Naive thymus-derived CD4-positive, alpha-beta T cell (primary cell): ENCODE data around the gene EMILIN2. TPM values are rescaled to one million over a fixed set of nuclear protein-coding genes. Genes with fewer than 3 reads are reported as not detected.

ENCODE experiments used
- ATAC-seq: fragments of 150-1000 bp; cut with Tn5 transposase; 2 replicates; pipeline ENCODE4 v1.10.0; 2021; ENCODE audit warnings: mild to moderate bottlenecking, moderate library complexity
- CTCF ChIA-PET: fragments of 350-600 bp; sonication (Branson Sonifier 250); formaldehyde crosslinking; loops from one replicate; lab custom pipeline; 2021; ENCODE audit warnings: antibody characterized with exemption; lab: Charles Lee
- POLR2A ChIA-PET: fragments of 350-600 bp; sonication (Branson Sonifier 250); formaldehyde crosslinking; loops from one replicate; lab custom pipeline; 2021; ENCODE audit warnings: antibody characterized with exemption, inconsistent platforms; lab: Charles Lee
- DNase-seq, 9 donors: peaks; one replicate each; pipeline versions ENCODE4 v3.0.0 to v3.0.0-alpha.2; 2020 to 2022; ENCODE audit warnings: mixed read lengths in 1 of 9
- H3K27ac ChIP-seq: one replicate; pipeline ENCODE4 v1.7.0; 2013; ENCODE audit warnings: mild to moderate bottlenecking, low read depth, low read length, moderate library complexity
- H3K27me3 ChIP-seq, 2 donors: one replicate each; pipeline ENCODE4 v1.7.0; 2013; ENCODE audit warnings: low read length in 2 of 2, mild to moderate bottlenecking in 2 of 2, moderate library complexity in 2 of 2; ENCODE audit not compliant: control insufficient read depth in 2 of 2, insufficient read depth in 2 of 2
- H3K36me3 ChIP-seq, 3 experiments: 1 replicate in 2 of 3; 2 replicates in 1 of 3; pipeline ENCODE4 v1.7.0; 2013; ENCODE audit warnings: low read length in 3 of 3, mild to moderate bottlenecking in 3 of 3, moderate library complexity in 1 of 3; ENCODE audit not compliant: insufficient read depth in 3 of 3, control insufficient read depth in 2 of 3
- H3K4me1 ChIP-seq, 2 donors: one replicate each; pipeline ENCODE4 v1.7.0; 2013; ENCODE audit warnings: low read length in 2 of 2, mild to moderate bottlenecking in 2 of 2, moderate library complexity in 1 of 2; ENCODE audit not compliant: control insufficient read depth in 2 of 2, insufficient read depth in 2 of 2
- H3K4me3 ChIP-seq: 2 replicates; pipeline ENCODE4 v1.7.0; 2013; ENCODE audit warnings: mild to moderate bottlenecking, low read length
- H3K9me3 ChIP-seq, 3 experiments: 1 replicate in 2 of 3; 2 replicates in 1 of 3; pipeline ENCODE4 v1.7.0; 2013; ENCODE audit warnings: low read length in 3 of 3; ENCODE audit not compliant: control insufficient read depth in 2 of 3
- H3K27ac Mint-ChIP-seq, 9 donors: one replicate each; pipeline ENCODE4 v1.8.0; 2020 to 2022; ENCODE audit warnings: mixed read lengths in 9 of 9, mild to moderate bottlenecking in 8 of 9, moderate library complexity in 5 of 9, inconsistent platforms in 2 of 9
- H3K27me3 Mint-ChIP-seq, 5 donors: one replicate each; pipeline ENCODE4 v1.8.0; 2021 to 2022; ENCODE audit warnings: mixed read lengths in 5 of 5, mild to moderate bottlenecking in 1 of 5
- H3K36me3 Mint-ChIP-seq, 5 donors: one replicate each; pipeline ENCODE4 v1.8.0; 2020 to 2022; ENCODE audit warnings: mixed read lengths in 5 of 5, mild to moderate bottlenecking in 3 of 5, inconsistent platforms in 1 of 5
- H3K4me1 Mint-ChIP-seq, 7 donors: one replicate each; pipeline ENCODE4 v1.8.0; 2020 to 2022; ENCODE audit warnings: mixed read lengths in 7 of 7, mild to moderate bottlenecking in 3 of 7, inconsistent platforms in 1 of 7
- H3K4me3 Mint-ChIP-seq, 10 donors: one replicate each; pipeline ENCODE4 v1.8.0; 2020 to 2022; ENCODE audit warnings: mild to moderate bottlenecking in 10 of 10, mixed read lengths in 10 of 10, moderate library complexity in 6 of 10, inconsistent platforms in 2 of 10
- H3K9me3 Mint-ChIP-seq, 11 donors: one replicate each; pipeline ENCODE4 v1.8.0; 2020 to 2022; ENCODE audit warnings: mixed read lengths in 11 of 11, mild to moderate bottlenecking in 4 of 11, inconsistent platforms in 1 of 11, moderate library complexity in 1 of 11
- intact Hi-C, 2 donors: fragments of 100-400 bp; cut with micrococcal nuclease; formaldehyde crosslinking; loops; one replicate each; pipeline ENCODE4 v1.15.1; 2023
- polyA plus RNA-seq, 2 donors: library from polyadenylated mRNA; unstranded; fragments of 300-500 nt; fragmentation: Illumina TruSeq; gene quantifications; one replicate each; pipeline ENCODE4 v1.2.3, GENCODE V29; 2021
- total RNA-seq, 6 experiments: library from RNA in 5 of 6; stranded (reverse) in 5 of 6; gene quantifications; 1 replicate in 5 of 6; 2 replicates in 1 of 6; pipeline ENCODE4 v1.2.3 and lab custom pipeline; 2021 to 2026

EMILIN2 gene
- total and polyA plus RNA-seq, 7 experiments from 2014 or later: 2.9 to 51.1 (median 7.7) TPM

GRCh38 chr18:2908166-2908945, 61.5 kb downstream of the EMILIN2 start:
- H3K27me3 ChIP-seq: no peaks in the 10 kb centered on the region
- H3K27ac ChIP-seq: no peak overlapping the region
- H3K36me3 ChIP-seq: peaks cover 0 to 25% (median 0%) of the 10 kb centered on the region in 3 experiments
- Mint-ChIP-seq H3K36me3 (peaks cover 0 to 11% (median 0%) of the 10 kb centered on the region in 5 donors), H3K27ac (peak overlapping the region; percentile 49 to 90 (median 76)), H3K4me1 (peaks cover 0 to 32% (median 24%) of the 10 kb centered on the region in 7 donors), H3K9me3 (no peaks in the 10 kb centered on the region), H3K27me3 (no peaks in the 10 kb centered on the region), H3K4me3 (peak overlapping the region; percentile 55 to 90 (median 80))
- ATAC-seq (no peak), DNase-seq (no peak)
- CTCF ChIA-PET: interaction anchor here (0.6 to 1.2 kb wide), 3 partner anchors 9 to 63 kb away, joined by 3 read pairs; no protein-coding TSS in a partner anchor
- H3K4me1 ChIP-seq: peaks cover 9 to 11% of the 10 kb centered on the region in 2 donors
- no peaks in the 10 kb centered on the region for H3K9me3 ChIP-seq
- intact Hi-C loops: loop anchor here in 1 of 2 donors (5.0 kb wide), 2 partner anchors 116 to 141 kb away; no protein-coding TSS in a partner anchor
- POLR2A ChIA-PET: interaction anchor here (1.2 to 1.3 kb wide), 2 partner anchors 10 to 51 kb away, joined by 3 to 4 read pairs; no protein-coding TSS in a partner anchor
- H3K4me3 ChIP-seq: no peak overlapping the region

- Mint-ChIP-seq H3K4me3 (peak overlapping the region in 2 of 10 donors; percentile 76), H3K27me3 (no peaks in the 10 kb centered on the region), H3K9me3 (no peaks in the 10 kb centered on the region), H3K27ac (peak overlapping the region in 8 of 9 donors; percentile 26 to 89 (median 73)), H3K4me1 (peaks cover 0 to 32% (median 24%) of the 10 kb centered on the region in 7 donors), H3K36me3 (peaks cover 0 to 12% (median 0%) of the 10 kb centered on the region in 5 donors)
- no peaks in the 10 kb centered on the region for H3K9me3 ChIP-seq
- intact Hi-C loops: loop anchor here in 1 of 2 donors (5.0 kb wide), 2 partner anchors 117 to 142 kb away; no protein-coding TSS in a partner anchor
- no peak for DNase-seq
- ATAC-seq: no peak
- H3K36me3 ChIP-seq: peaks cover 0 to 31% (median 0%) of the 10 kb centered on the region in 3 experiments
- H3K27me3 ChIP-seq: no peaks in the 10 kb centered on the region
- H3K27ac ChIP-seq: no peak overlapping the region
- ChIA-PET CTCF (interaction anchor here (0.6 kb wide), 1 partner anchor 22 kb away, joined by 3 read pairs; no protein-coding TSS in a partner anchor), POLR2A (interaction anchor here (1.2 kb wide), 1 partner anchor 9 kb away, joined by 3 read pairs; no protein-coding TSS in a partner anchor)
- H3K4me3 ChIP-seq: no peak overlapping the region
- peaks cover 9 to 11% of the 10 kb centered on the region in 2 donors for H3K4me1 ChIP-seq
Observed at GRCh38 chr18:2908946-2909335, 62.1 kb downstream of the EMILIN2 start.

GRCh38 chr18:2909431-2910140, 62.8 kb downstream of the EMILIN2 start:
- H3K36me3 Mint-ChIP-seq: peaks cover 0 to 14% (median 0%) of the 10 kb centered on the region in 5 donors

GRCh38 chr18:2910261-2910660, 63.5 kb downstream of the EMILIN2 start:
- Histone ChIP-seq H3K27ac (no peak overlapping the region), H3K9me3 (no peaks in the 10 kb centered on the region), H3K4me3 (no peak overlapping the region), H3K27me3 (no peaks in the 10 kb centered on the region), H3K36me3 (peaks cover 0 to 44% (median 0%) of the 10 kb centered on the region in 3 experiments), H3K4me1 (peaks cover 9 to 11% of the 10 kb centered on the region in 2 donors)
- peak overlapping the region in 2 of 9 donors; percentile 33 to 72 for H3K27ac Mint-ChIP-seq
- H3K4me3 Mint-ChIP-seq: no peak overlapping the region
- ATAC-seq (no peak), DNase-seq (no peak)
- H3K9me3 Mint-ChIP-seq: no peaks in the 10 kb centered on the region
- peaks cover 0 to 32% (median 24%) of the 10 kb centered on the region in 7 donors for H3K4me1 Mint-ChIP-seq
- peaks cover 0 to 19% (median 0%) of the 10 kb centered on the region in 5 donors for H3K36me3 Mint-ChIP-seq
- ChIA-PET POLR2A (interaction anchor here (1.2 kb wide), 1 partner anchor 8 kb away, joined by 3 read pairs; no protein-coding TSS in a partner anchor), CTCF (no interaction called here)
- H3K27me3 Mint-ChIP-seq: no peaks in the 10 kb centered on the region
- intact Hi-C loops: no loop called here

More at GRCh38 chr18:2909431-2910140, 62.8 kb downstream of the EMILIN2 start:
- Histone ChIP-seq H3K27ac (no peak overlapping the region), H3K27me3 (no peaks in the 10 kb centered on the region), H3K4me1 (peaks cover 9 to 11% of the 10 kb centered on the region in 2 donors), H3K36me3 (peaks cover 0 to 37% (median 0%) of the 10 kb centered on the region in 3 experiments), H3K4me3 (no peak overlapping the region), H3K9me3 (no peaks in the 10 kb centered on the region)
- Mint-ChIP-seq H3K27ac (peak overlapping the region; percentile 14 to 86 (median 67)), H3K9me3 (no peaks in the 10 kb centered on the region), H3K4me3 (no peak overlapping the region), H3K27me3 (no peaks in the 10 kb centered on the region), H3K4me1 (peaks cover 0 to 32% (median 24%) of the 10 kb centered on the region in 7 donors)
- ChIA-PET CTCF (interaction anchor here (0.6 kb wide), 1 partner anchor 69 kb away, joined by 3 read pairs; no protein-coding TSS in a partner anchor), POLR2A (interaction anchor here (1.2 kb wide), 1 partner anchor 8 kb away, joined by 3 read pairs; no protein-coding TSS in a partner anchor)
- intact Hi-C loops: loop anchor here in 1 of 2 donors (5.0 kb wide), 2 partner anchors 117 to 142 kb away; no protein-coding TSS in a partner anchor
- ATAC-seq: no peak
- DNase-seq: no peak

- H3K27me3 Mint-ChIP-seq: no peaks in the 10 kb centered on the region
Observed at GRCh38 chr18:2910751-2911425, 64.1 kb downstream of the EMILIN2 start.

More at GRCh38 chr18:2910751-2911425, 64.1 kb downstream of the EMILIN2 start:
- CTCF ChIA-PET: no interaction called here
- H3K27me3 ChIP-seq: no peaks in the 10 kb centered on the region
- Mint-ChIP-seq H3K4me1 (peaks cover 0 to 27% (median 19%) of the 10 kb centered on the region in 7 donors), H3K36me3 (peaks cover 0 to 23% (median 0%) of the 10 kb centered on the region in 5 donors), H3K4me3 (peak overlapping the region in 1 of 10 donors; percentile 36), H3K9me3 (no peaks in the 10 kb centered on the region), H3K27ac (peak overlapping the region in 6 of 9 donors; percentile 33 to 83 (median 64))
- intact Hi-C loops: no loop called here
- H3K27ac ChIP-seq: no peak overlapping the region
- no peaks in the 10 kb centered on the region for H3K9me3 ChIP-seq
- H3K4me1 ChIP-seq: peaks cover 7 to 9% of the 10 kb centered on the region in 2 donors
- peaks cover 0 to 50% (median 0%) of the 10 kb centered on the region in 3 experiments for H3K36me3 ChIP-seq
- POLR2A ChIA-PET: no interaction called here
- DNase-seq: no peak
- H3K4me3 ChIP-seq: no peak overlapping the region
- ATAC-seq: no peak
